Breast epithelium (tissue), 3 donors: ENCODE results near the gene VEPH1.

Source experiments
- POLR2A ChIP-seq: fragments of 450-650 bp; IDR thresholded peaks from one replicate; pipeline ENCODE4 v1.6.1; 2016; ENCODE audit warnings: antibody characterized with exemption, mild to moderate bottlenecking, moderate library complexity
- POLR2AphosphoS5 ChIP-seq, 3 donors: sonication (generic); formaldehyde crosslinking; IDR thresholded peaks; one replicate each; pipeline ENCODE4 v1.6.1; 2017; ENCODE audit warnings: antibody characterized with exemption in 3 of 3
- TF ChIP-seq, protein P1 (sequence below), 3 donors: fragments of 450-650 bp; IDR thresholded peaks; one replicate each; pipeline ENCODE4 v1.5.1; 2016 to 2017; ENCODE audit warnings: antibody characterized with exemption in 3 of 3, mild to moderate bottlenecking in 3 of 3, moderate library complexity in 3 of 3

DNA sequence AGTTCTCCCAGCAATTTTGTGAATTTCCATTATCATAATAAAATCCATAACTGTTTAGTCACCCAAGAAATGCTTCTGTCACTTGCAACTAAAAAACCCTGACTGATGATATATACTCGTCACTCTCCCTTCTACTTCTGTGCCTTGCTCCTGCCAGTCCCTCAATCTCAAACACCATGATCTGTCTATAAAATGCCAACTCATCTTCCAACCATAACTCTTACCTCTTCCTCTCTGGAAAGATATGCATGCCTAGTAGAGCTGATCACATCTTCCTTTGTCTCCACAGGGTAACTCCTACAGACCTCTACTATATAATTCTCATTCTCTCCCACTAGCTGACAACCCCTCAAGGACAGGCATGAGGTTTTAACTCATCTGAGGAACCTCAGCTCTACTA lies 5.2 kb upstream of the VEPH1 start:
- TF ChIP-seq, protein P1, sequence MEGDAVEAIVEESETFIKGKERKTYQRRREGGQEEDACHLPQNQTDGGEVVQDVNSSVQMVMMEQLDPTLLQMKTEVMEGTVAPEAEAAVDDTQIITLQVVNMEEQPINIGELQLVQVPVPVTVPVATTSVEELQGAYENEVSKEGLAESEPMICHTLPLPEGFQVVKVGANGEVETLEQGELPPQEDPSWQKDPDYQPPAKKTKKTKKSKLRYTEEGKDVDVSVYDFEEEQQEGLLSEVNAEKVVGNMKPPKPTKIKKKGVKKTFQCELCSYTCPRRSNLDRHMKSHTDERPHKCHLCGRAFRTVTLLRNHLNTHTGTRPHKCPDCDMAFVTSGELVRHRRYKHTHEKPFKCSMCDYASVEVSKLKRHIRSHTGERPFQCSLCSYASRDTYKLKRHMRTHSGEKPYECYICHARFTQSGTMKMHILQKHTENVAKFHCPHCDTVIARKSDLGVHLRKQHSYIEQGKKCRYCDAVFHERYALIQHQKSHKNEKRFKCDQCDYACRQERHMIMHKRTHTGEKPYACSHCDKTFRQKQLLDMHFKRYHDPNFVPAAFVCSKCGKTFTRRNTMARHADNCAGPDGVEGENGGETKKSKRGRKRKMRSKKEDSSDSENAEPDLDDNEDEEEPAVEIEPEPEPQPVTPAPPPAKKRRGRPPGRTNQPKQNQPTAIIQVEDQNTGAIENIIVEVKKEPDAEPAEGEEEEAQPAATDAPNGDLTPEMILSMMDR (IDR thresholded peaks at IDR 0.05): no peak
- no peak for TF ChIP-seq POLR2AphosphoS5 (IDR thresholded peaks at IDR 0.05)
- TF ChIP-seq POLR2A: no peak
